Effector memory CD4-positive, alpha-beta T cell (primary cell): ENCODE data around the gene CFAP43.

Source experiments
- DNase-seq, 3 donors: peaks; one replicate each; pipeline ENCODE4 v3.0.0-alpha.2; 2020
- H3K27ac ChIP-seq: 2 replicates; pipeline ENCODE4 v1.7.0; 2013; ENCODE audit warnings: mild to moderate bottlenecking, low read length, moderate library complexity; ENCODE audit not compliant: insufficient read depth, poor library complexity, severe bottlenecking
- H3K27me3 ChIP-seq: replicated peaks from 2 replicates; pipeline ENCODE4 v1.7.0; 2013; ENCODE audit warnings: mild to moderate bottlenecking, low read length; ENCODE audit not compliant: insufficient read depth, control insufficient read depth, poor library complexity, severe bottlenecking
- H3K36me3 ChIP-seq: 2 replicates; pipeline ENCODE4 v1.7.0; 2013; ENCODE audit warnings: mild to moderate bottlenecking, low read length, moderate library complexity; ENCODE audit not compliant: control insufficient read depth, insufficient read depth
- H3K4me1 ChIP-seq: 2 replicates; pipeline ENCODE4 v1.7.0; 2013; ENCODE audit warnings: low read length, mild to moderate bottlenecking; ENCODE audit not compliant: control insufficient read depth, insufficient read depth, poor library complexity, severe bottlenecking
- H3K4me3 ChIP-seq: 2 replicates; pipeline ENCODE4 v1.7.0; 2013; ENCODE audit warnings: low read length, low read depth, mild to moderate bottlenecking; ENCODE audit not compliant: insufficient read depth, poor library complexity, severe bottlenecking
- H3K9me3 ChIP-seq: 2 replicates; pipeline ENCODE4 v1.7.0; 2013; ENCODE audit warnings: mild to moderate bottlenecking, low read length, moderate library complexity; ENCODE audit not compliant: control insufficient read depth

Gene CFAP43

DNA sequence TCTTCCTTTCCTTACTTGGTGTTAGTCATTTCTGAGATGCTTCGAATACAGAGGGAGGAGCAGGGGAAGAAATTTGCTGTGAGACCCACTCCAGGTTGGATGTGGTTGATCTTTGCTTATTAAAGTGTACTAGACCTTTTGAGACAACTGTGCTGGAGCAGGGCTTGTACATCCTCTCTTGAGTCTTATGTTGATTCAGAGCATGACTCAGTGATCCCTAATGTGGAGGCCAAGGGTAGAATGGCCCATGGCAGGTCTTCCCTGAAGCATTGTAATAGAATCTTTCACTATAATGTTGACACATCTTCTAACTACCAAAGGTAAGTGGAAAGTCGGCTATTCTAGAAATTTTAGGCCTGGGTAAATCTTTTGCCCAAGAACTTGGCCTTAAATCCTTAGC lies 127.2 kb downstream of the CFAP43 start:
- DNase-seq = no peak

GRCh38 chr10:104104418-104104817 lies 127.7 kb downstream of the CFAP43 start:
- H3K4me3 ChIP-seq = no peak overlapping the region
- DNase-seq = no peak
- no peaks in the 10 kb centered on the region for H3K27me3 ChIP-seq
- H3K36me3 ChIP-seq = no peaks in the 10 kb centered on the region
- H3K4me1 ChIP-seq = no peaks in the 10 kb centered on the region
- no peaks in the 10 kb centered on the region for H3K9me3 ChIP-seq
- no peak overlapping the region for H3K27ac ChIP-seq

More for the DNA sequence above, 127.2 kb downstream of the CFAP43 start:
- Histone ChIP-seq H3K4me1 (no peaks in the 10 kb centered on the region), H3K9me3 (no peaks in the 10 kb centered on the region), H3K27ac (no peak overlapping the region), H3K27me3 (no peaks in the 10 kb centered on the region), H3K36me3 (no peaks in the 10 kb centered on the region), H3K4me3 (no peak overlapping the region)

DNA sequence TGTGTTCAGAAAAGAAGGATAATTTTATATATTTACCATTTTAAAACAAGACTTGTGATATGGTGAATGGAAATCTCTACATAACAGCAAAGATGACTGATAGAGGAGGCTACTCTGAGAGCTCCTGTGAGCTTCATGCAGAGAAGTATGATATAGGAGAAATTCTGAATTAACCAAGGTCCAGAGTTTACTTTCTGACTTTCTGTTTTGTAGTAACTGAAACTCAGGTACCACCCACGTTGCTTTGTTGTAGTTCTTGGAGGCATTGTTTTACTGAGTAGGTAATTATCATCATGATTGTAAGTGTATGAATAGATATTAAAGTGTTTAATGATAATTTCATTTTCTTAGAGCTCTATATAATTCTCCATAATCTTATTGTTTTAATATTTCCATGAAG lies 128.2 kb downstream of the CFAP43 start:
- no peak for DNase-seq
- Histone ChIP-seq H3K27ac (no peak overlapping the region), H3K27me3 (no peaks in the 10 kb centered on the region), H3K4me1 (no peaks in the 10 kb centered on the region), H3K9me3 (no peaks in the 10 kb centered on the region), H3K36me3 (no peaks in the 10 kb centered on the region), H3K4me3 (no peak overlapping the region)

GRCh38 chr10:104101902-104102301 lies 130.3 kb downstream of the CFAP43 start:
- Histone ChIP-seq H3K9me3 (no peaks in the 10 kb centered on the region), H3K36me3 (no peaks in the 10 kb centered on the region), H3K4me3 (no peak overlapping the region), H3K27me3 (no peaks in the 10 kb centered on the region), H3K27ac (no peak overlapping the region), H3K4me1 (no peaks in the 10 kb centered on the region)
- no peak for DNase-seq

DNA sequence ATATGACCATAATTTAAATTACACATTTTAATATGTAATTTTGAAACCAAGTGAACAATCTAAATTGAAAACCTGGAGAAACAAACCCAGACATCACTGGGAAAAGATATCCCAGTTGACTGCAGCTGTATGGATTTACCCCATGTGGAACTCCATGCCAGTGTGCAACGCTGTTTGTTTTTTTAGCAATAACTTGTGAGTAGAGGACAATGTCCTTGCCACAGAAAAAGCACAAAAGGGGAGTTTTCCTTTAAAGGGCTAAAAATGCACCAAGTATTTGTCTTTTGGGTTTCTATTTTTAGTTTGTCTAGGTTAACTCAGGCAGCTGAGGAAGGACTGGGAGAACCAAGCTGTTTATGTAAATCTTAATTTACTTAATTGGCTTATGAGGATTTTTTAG lies 131.4 kb downstream of the CFAP43 start:
- Histone ChIP-seq H3K9me3 (no peaks in the 10 kb centered on the region), H3K4me3 (no peak overlapping the region), H3K27me3 (no peaks in the 10 kb centered on the region), H3K4me1 (no peaks in the 10 kb centered on the region), H3K36me3 (no peaks in the 10 kb centered on the region), H3K27ac (no peak overlapping the region)
- DNase-seq = no peak

DNA sequence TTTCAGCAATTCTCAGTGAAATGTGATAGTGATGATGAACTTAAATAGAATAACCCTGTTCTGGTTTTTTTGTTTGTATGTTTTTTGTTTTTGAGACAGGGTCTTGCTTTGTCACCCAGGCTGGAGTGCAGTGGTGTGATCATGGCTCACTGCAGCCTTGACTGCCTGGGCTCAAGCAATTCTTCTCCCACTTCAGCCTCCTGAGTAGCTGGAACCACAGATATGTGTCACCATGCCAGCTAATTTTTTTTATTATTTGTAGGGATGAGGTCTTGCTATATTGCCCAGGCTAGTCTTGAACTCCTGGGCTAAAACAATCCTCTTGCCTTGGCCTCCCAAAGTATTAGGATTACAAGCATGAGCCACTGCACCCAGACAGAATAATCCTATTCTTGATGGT lies 132.2 kb downstream of the CFAP43 start:
- H3K9me3 ChIP-seq = no peaks in the 10 kb centered on the region
- no peaks in the 10 kb centered on the region for H3K4me1 ChIP-seq
- no peak overlapping the region for H3K4me3 ChIP-seq
- H3K27ac ChIP-seq = no peak overlapping the region
- DNase-seq = no peak
- H3K27me3 ChIP-seq = no peaks in the 10 kb centered on the region
- H3K36me3 ChIP-seq = no peaks in the 10 kb centered on the region

DNA sequence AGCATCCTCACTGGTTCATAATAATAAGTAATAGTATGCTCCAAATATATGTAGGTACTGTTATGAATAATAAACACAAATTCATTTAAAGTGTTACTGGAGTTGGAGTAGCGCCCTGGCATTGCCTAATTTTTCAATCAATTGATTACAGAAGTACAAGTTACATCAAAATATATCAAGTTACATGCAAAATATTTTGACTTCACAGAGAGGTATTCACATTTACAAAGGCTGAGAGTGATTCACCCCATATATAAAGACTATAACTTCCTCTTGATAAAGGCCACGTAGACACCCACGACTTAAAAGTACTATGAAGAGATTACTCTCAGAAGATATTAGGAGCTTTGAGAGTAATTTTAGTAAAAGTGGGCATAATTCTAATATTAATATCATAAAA lies 132.9 kb downstream of the CFAP43 start:
- no peaks in the 10 kb centered on the region for H3K36me3 ChIP-seq
- no peak overlapping the region for H3K4me3 ChIP-seq
- DNase-seq = no peak
- no peak overlapping the region for H3K27ac ChIP-seq
- H3K27me3 ChIP-seq = no peaks in the 10 kb centered on the region
- no peaks in the 10 kb centered on the region for H3K9me3 ChIP-seq
- no peaks in the 10 kb centered on the region for H3K4me1 ChIP-seq

GRCh38 chr10:104098358-104098925 lies 133.7 kb downstream of the CFAP43 start:
- Histone ChIP-seq H3K4me3 (no peak overlapping the region), H3K4me1 (no peaks in the 10 kb centered on the region), H3K27me3 (no peaks in the 10 kb centered on the region), H3K9me3 (no peaks in the 10 kb centered on the region), H3K27ac (no peak overlapping the region), H3K36me3 (no peaks in the 10 kb centered on the region)
- no peak for DNase-seq

DNA sequence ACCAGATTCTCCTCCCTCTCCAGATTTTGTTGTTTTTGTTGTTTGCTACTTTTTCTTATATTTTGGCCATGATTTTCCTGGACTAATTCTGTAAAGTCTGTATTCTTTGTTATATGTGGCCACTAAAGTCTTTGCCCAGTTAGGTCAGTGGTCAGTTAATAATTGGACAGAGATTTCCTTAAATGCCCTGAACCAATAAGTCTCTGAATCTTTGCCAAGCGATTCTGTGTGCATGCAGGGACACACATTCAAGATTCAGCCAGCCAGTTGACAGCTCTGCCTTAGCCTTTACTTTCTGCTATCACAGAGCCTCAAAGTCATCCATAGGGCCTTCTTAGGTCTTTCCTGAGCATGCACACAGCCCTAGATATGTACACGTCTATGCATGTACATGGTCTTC lies 135.5 kb downstream of the CFAP43 start:
- no peaks in the 10 kb centered on the region for H3K4me1 ChIP-seq
- no peaks in the 10 kb centered on the region for H3K36me3 ChIP-seq
- H3K27me3 ChIP-seq = no peaks in the 10 kb centered on the region
- no peak overlapping the region for H3K27ac ChIP-seq
- H3K9me3 ChIP-seq = no peaks in the 10 kb centered on the region
- H3K4me3 ChIP-seq = no peak overlapping the region
- DNase-seq = no peak

DNA sequence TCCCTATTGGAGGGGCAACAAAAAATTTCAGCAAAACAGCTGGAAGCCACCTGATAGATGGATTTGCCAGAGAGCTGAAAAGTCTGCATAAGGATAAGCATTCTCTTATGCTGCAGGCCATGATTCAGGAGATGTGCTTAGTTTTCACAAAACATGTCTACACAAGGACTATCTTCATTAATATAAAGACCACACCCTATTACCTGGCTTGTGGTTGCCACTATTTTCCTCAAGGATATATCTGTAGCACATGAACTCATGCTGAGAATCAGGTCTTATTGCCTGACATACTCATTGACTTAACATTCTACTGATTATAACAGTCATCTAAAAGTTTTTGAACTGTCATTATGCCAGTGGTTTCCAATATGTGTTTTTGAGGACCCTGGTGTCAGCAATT lies 139.4 kb downstream of the CFAP43 start:
- no peak overlapping the region for H3K27ac ChIP-seq

GRCh38 chr10:104090611-104091010 lies 141.6 kb downstream of the CFAP43 start:
- DNase-seq = no peak
- Histone ChIP-seq H3K4me3 (no peak overlapping the region), H3K36me3 (no peaks in the 10 kb centered on the region), H3K27me3 (no peaks in the 10 kb centered on the region), H3K27ac (no peak overlapping the region), H3K4me1 (no peaks in the 10 kb centered on the region), H3K9me3 (no peaks in the 10 kb centered on the region)

More for the DNA sequence above, 139.4 kb downstream of the CFAP43 start:
- Histone ChIP-seq H3K27me3 (no peaks in the 10 kb centered on the region), H3K4me3 (no peak overlapping the region), H3K9me3 (no peaks in the 10 kb centered on the region), H3K36me3 (no peaks in the 10 kb centered on the region), H3K4me1 (no peaks in the 10 kb centered on the region)
- no peak for DNase-seq
